Measurements from ENCODE around the gene GABBR2. TPM values are rescaled to one million over a fixed set of nuclear protein-coding genes. Genes with fewer than 3 reads are reported as not detected.

GABBR2 gene
- total RNA-seq, 2 donors from 2014 or later: not detected

DNA sequence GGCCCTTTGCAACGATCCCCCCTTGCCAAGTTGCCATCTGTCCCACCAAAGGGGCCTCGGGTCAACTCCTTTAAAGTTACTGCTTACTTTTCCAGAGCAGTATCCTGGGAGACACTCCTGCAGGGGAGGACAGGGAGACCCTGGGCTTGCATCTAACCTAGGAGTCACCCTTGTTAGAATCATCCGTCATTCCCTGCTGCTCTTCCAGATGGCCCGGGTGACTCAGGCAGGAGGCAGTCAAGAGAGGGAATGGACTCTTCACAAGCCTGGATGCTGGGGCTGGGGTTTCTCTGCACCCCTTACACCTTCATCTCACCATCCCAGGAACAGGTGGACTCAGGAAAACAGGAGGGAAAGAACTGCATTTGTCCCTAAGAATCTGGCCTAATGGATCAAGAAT lies 175.6 kb downstream of the GABBR2 start:
- H3K36me3 Mint-ChIP-seq: no peaks in the 10 kb centered on the region
- H3K9me3 Mint-ChIP-seq: no peaks in the 10 kb centered on the region
- no peak for ATAC-seq
- DNase-seq (ENCODE audit: low spot score in 2 of 2): no peak
- H3K27ac Mint-ChIP-seq: no peak overlapping the region

DNA sequence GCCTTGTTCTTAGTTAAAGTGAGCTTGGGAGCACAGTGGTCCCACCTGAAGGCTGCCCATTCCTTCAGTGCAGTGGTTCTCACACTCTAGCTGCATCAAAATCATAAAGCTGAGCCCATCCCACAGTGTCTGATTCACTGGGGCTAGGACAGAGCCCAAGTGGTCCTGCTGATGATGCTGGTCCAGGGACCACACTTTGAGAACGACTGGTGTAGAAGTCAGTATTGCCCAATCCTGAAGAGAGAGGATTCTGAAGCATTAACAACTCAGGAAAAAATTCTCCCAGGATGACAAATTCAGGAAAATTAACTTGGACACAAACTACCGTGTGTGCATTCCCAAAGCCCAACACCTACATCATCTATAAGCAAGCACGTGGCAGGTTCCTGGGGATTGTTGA lies 176.2 kb downstream of the GABBR2 start:
- Mint-ChIP-seq H3K9me3 (no peaks in the 10 kb centered on the region), H3K27ac (no peak overlapping the region), H3K36me3 (no peaks in the 10 kb centered on the region)
- no peak for ATAC-seq
- no peak for DNase-seq (ENCODE audit: low spot score in 2 of 2)

DNA sequence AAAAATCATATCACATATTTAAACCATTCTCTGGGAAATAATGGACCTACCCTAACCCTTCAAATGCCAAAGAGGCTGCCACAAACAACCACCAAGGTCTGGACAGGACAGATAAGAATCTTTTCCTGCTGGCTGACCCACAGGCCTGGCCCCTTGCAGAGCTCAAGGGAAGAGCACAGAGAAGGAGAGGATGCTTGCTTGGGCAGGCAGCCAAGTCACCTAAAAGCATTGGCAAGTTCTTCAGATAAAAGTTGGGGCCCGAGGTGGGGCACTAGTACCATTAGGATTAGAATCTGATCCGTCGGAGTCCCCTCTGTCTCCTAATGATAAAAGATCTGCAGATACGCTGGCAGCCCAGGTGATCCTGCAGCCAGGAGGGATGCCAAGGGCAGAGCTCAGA lies 176.6 kb downstream of the GABBR2 start:
- Mint-ChIP-seq H3K36me3 (no peaks in the 10 kb centered on the region), H3K27ac (no peak overlapping the region), H3K9me3 (no peaks in the 10 kb centered on the region)
- ATAC-seq (no peak), DNase-seq (ENCODE audit: low spot score in 2 of 2) (no peak)

DNA sequence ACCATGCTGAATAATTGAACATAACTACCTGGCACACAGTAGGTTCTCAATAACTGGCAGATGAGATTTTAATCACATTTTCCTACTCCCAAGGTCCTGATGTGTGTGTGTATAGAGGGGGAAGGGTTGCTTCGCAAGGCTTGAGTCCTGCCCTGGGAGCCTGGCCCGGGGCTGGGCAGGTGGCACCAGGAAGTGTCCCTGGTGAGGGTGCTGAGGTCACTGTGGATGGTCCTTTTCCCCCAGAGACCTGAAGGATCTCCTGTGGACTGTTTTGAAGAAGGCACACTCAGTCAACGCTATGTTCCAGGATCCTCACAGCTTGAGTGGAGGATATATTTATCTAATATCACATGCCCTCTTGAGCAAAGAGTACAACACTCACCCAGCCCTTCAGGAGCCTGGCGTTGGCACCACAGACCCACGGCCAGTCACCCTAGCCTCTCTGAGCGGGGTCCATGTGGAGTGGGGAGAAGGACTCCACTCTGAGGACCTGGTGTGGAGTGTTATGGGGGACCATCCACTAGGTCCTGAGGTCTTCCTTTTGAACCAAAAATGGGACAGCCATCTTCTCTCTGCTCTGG lies 177.8 kb downstream of the GABBR2 start:
- Mint-ChIP-seq H3K36me3 (no peaks in the 10 kb centered on the region), H3K9me3 (peaks cover 4 to 5% of the 10 kb centered on the region in 2 donors), H3K27ac (no peak overlapping the region)
- ATAC-seq: no peak
- no peak for DNase-seq (ENCODE audit: low spot score in 2 of 2)

DNA sequence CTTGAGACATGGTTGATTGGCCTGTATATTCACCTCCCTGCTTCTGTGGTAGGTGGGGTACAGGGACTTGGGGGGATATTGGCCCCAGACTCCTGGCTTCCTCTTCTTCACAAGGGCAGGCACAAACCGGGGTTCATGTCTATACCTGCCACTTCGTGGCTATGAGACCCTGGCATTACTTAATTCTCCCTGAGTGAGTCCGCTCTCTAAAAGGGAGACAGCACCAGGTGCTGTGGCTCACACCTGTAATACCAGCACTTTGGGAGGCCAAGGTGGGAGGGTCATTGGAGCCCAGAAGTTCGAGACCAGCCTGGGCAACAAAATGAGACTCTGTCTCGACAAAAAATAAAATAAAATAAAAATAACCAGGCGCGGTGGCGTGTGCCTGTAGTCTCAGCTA lies 178.5 kb downstream of the GABBR2 start:
- no peak for DNase-seq (ENCODE audit: low spot score in 2 of 2)
- no peak overlapping the region for H3K27ac Mint-ChIP-seq
- peaks cover 4 to 5% of the 10 kb centered on the region in 2 donors for H3K9me3 Mint-ChIP-seq
- H3K36me3 Mint-ChIP-seq: no peaks in the 10 kb centered on the region
- no peak for ATAC-seq

DNA sequence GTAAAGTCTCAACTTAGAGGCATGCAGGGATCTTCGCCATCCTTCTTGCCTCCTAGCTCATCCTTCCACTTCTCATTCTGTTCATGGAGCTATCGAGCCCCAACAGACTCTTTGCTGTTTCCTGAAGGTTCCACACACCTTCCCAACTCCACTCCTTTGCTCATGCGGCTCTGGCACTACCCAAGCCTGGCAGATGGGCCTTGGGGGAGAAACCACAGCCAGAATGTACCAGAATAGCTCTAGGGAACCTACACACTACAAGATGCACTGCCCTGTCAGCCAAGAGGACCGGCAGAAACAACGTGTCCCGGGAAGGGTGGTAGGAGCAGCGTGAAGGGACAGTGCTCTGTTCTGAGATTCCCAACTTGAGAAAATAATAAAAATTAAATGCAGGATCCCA lies 178.9 kb downstream of the GABBR2 start:
- DNase-seq (ENCODE audit: low spot score in 2 of 2): no peak
- H3K9me3 Mint-ChIP-seq: peaks cover 4 to 5% of the 10 kb centered on the region in 2 donors
- no peak for ATAC-seq
- no peak overlapping the region for H3K27ac Mint-ChIP-seq
- no peaks in the 10 kb centered on the region for H3K36me3 Mint-ChIP-seq

DNA sequence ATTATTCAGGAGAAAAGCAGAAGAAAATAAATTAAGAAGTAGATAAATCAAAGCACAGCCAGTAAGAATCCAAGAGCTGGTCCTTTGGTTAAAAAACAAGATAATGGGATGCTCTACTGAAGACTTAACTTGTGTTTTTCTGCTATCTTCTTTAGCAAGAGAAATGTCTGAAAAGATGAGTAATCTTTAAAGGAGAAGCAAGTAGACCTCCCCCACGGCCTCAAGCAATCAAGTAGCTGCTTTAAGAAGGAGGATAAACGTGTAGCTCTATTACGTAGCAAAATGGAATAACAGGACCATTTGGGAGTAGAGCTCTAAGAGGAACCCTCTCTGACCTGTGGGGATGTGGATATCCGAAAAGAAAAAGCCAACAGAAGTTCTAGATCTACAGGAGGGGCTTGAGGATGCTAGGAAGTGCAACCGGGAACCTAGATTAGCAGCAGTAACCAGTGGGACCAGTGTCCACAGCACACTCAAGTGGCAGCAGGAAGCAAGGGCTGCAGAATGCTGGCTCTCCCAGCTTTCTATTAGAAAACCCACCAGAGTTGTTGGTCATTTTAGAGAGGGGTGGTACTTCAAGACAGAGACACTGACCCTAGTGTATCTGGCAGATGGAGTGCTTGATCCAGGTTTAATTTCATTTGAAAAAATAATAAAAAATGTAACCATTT lies 185.4 kb downstream of the GABBR2 start:
- DNase-seq (ENCODE audit: low spot score in 2 of 2) (no peak), ATAC-seq (no peak)
- Mint-ChIP-seq H3K9me3 (peaks cover 4 to 10% of the 10 kb centered on the region in 2 donors), H3K36me3 (no peaks in the 10 kb centered on the region), H3K27ac (no peak overlapping the region)

DNA sequence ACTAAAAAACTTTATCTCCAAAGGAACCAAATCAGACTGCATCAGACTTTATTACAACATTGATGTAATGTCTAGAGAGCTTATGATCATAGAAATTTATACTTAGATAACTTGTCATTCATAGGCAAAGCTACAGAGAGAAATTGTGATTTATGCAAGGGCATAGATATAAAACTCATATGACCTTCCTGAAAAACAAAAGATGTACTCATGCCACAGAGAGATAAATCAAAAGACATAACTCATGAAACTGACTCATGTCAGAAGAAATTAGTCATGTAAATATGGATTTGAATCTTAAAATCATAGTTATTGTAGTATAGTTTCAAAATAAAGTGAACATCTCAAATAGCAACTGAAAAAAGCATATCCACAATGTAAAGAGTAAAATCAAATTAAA lies 186.2 kb downstream of the GABBR2 start:
- Mint-ChIP-seq H3K36me3 (no peaks in the 10 kb centered on the region), H3K9me3 (peaks cover 4 to 10% of the 10 kb centered on the region in 2 donors), H3K27ac (peak overlapping the region in 1 of 2 donors; percentile 33)
- DNase-seq (ENCODE audit: low spot score in 2 of 2): no peak
- ATAC-seq: peak in 1 of 2 donors; percentile 91

DNA sequence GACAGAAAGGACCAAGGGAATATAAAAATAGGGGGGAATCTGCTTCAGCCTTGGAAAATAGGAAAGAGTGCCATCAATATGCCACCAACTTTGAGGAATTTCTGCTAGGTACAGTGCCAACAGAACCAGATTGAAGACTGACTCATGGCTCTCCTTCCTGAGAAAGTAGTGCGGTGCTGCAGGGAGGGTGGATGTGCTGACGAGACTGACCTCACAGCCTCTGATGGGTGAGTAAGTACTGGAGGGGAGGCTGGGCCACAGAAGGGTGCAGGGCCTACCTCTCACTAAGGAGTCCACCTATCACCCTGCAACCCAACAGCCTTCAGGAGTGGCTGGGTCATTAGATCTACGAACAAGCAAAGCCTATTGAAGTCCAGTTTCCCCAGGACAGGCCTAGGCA lies 187.6 kb downstream of the GABBR2 start:
- Mint-ChIP-seq H3K27ac (no peak overlapping the region), H3K9me3 (peaks cover 0 to 5% of the 10 kb centered on the region in 2 donors), H3K36me3 (no peaks in the 10 kb centered on the region)
- ATAC-seq: no peak
- no peak for DNase-seq (ENCODE audit: low spot score in 2 of 2)

DNA sequence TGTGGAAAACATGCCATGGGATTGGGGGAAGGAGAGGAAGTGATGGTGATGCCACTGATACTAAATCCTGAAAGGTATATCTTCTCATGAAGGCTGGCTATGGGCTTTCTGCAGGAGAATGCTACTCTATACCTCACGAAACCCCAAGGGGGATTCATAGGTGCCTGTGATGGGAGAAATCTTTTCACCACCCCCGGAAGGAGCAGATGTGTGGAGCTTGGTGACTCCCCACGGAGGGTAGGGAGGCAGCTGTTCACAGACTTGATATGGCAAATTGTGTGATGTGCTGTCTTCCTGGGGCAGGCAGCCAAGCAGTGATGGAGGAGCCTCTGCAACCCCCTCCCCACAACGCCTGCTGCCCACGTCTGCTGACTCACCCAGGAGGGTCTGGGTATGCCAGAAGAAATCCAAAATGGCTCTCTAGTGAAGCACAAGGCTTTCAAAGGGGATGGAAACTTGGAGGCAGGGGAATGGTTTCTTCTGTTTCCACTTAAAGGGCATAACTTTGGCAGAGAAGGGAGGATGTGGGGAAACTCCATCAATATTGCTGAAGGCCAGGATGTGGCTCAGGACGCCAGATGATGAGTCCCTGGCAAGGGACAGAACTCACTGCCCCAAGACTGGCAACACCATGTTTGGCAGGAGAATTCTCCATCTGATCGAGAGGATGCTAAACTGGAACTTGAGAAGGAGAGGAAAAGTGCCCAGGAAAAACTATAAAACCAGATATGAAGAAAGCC lies 188.3 kb downstream of the GABBR2 start:
- ATAC-seq (no peak), DNase-seq (ENCODE audit: low spot score in 2 of 2) (no peak)
- Mint-ChIP-seq H3K27ac (no peak overlapping the region), H3K36me3 (no peaks in the 10 kb centered on the region), H3K9me3 (peaks cover 0 to 5% of the 10 kb centered on the region in 2 donors)

DNA sequence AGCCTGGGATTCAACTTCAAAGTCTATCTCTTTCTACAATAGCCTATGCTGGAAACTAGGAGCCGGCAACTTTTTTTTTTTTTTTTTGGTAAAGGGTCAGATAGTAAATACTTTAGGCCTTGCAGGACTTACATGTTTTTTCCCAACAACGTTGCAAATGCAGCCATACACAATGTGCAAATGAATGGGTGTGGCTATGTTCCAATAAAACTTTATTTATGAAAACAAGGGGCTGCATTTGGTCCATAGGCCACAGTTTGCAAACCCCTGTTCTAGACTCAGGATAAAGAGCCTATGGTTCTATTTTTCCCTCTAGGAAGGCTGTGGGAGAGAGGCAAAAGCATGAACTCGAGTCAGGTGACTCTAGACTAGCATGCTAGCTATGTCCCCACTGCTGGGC lies 189.1 kb downstream of the GABBR2 start:
- DNase-seq (ENCODE audit: low spot score in 2 of 2): no peak
- Mint-ChIP-seq H3K36me3 (no peaks in the 10 kb centered on the region), H3K9me3 (peaks cover 0 to 5% of the 10 kb centered on the region in 2 donors), H3K27ac (no peak overlapping the region)
- no peak for ATAC-seq

DNA sequence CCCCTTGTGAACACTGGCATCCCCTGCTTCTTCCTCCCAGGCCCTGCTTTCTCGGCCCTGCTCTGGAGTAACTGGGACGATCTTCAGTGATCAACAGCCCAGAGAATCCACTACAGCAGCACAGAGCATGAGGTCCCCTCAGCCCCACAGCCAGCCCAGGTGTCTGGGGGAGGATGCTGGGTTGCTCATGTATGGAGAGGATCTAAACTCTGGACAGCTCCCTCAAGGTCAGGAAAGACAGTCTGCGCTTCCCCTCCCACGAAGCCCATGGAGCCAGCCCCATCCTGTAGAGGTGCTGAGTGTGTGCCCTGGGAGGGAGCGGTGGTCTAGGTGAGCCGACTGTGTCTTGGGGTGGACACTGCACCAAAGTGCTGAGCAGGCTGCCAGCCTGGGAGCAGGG lies 190.2 kb downstream of the GABBR2 start:
- H3K36me3 Mint-ChIP-seq: no peaks in the 10 kb centered on the region
- H3K9me3 Mint-ChIP-seq: peaks cover 0 to 5% of the 10 kb centered on the region in 2 donors
- DNase-seq (ENCODE audit: low spot score in 2 of 2): no peak
- H3K27ac Mint-ChIP-seq: no peak overlapping the region
- ATAC-seq: no peak

DNA sequence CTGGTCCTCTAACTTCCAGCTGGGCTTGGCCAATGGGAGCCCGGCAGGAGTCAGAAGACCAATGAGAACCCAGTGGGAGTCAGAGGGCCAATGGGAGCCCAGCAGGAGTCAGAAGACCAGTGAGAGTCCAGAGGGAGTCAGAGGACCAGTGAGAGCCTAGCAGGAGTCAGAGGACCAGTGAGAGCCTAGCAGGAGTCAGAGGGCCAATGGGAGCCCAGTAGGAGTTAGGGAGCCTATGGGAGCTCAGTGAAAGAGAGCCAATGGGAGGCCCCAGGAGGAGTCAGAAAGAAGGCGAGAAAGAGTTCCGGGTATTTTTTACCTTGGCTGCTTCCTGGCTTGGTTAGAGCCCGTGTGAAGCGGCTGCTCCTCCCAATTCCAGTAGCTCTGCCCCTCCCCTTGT lies 191.0 kb downstream of the GABBR2 start:
- DNase-seq (ENCODE audit: low spot score in 2 of 2) (no peak), ATAC-seq (no peak)
- H3K9me3 Mint-ChIP-seq: peaks cover 0 to 2% of the 10 kb centered on the region in 2 donors
- no peaks in the 10 kb centered on the region for H3K36me3 Mint-ChIP-seq
- H3K27ac Mint-ChIP-seq: no peak overlapping the region

DNA sequence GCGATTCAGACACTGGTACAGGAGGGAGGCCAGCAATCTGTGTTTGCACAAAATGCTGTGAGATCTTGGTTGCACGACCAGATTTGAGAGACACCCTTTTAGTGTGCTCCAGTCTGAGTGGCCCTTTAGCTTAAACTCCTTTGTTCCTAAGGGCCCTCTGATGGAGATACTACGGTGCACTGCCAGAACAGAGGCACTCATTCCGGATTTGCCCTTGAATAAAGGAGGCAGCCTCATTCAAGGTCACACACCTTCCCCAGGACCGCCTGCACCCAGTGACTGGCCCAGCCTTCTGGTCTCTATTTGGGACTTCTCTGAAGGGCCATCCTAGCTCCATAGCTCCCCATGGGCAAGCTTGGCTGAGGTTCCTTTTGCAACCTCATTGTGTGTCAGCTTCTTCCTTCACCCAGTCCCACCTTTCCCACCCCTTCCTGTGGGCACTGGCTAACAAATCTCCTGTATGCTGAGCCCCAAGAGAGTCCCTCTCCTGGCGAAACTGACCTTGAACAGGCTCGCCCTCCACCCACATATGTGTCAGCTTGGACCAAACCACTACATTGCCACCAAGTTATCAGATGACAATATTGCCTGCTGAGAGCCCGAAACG lies 191.7 kb downstream of the GABBR2 start:
- DNase-seq (ENCODE audit: low spot score in 2 of 2) (no peak), ATAC-seq (no peak)
- Mint-ChIP-seq H3K9me3 (no peaks in the 10 kb centered on the region), H3K27ac (no peak overlapping the region), H3K36me3 (no peaks in the 10 kb centered on the region)

DNA sequence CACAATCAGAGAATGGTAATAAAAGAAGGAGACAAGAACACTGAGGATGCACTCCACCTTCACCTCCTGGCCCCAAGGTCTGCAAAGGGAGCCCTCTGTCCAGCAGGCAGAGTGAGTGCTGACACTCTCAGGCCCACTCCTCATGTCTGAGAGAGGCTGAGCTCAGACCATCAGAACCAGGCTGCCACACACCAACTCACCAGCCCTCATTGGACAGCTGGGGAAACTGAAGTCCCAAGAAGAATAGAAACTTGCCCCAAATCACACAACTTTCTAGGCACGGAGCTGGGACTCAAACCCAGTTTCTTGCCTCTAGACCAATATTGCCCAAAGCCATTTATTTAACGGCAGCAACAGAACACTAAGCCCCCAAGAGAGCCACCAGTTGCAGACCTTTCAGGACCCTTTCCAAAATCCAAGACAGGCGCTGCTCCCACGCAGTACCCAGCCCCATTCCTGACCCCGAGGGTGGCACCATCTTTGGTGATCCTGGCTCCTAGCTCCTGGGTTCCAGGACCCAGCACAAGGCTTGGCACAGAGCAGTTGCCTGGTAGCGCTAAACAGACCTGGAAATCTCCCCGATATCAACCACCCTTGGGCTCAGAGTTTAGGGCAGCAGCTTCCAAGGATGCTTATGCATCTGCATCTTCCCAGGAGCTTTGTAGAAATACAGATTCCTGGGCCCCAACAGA lies 192.4 kb downstream of the GABBR2 start:
- DNase-seq (ENCODE audit: low spot score in 2 of 2) (no peak), ATAC-seq (no peak)
- H3K36me3 Mint-ChIP-seq: no peaks in the 10 kb centered on the region
- H3K9me3 Mint-ChIP-seq: no peaks in the 10 kb centered on the region
- H3K27ac Mint-ChIP-seq: no peak overlapping the region

DNA sequence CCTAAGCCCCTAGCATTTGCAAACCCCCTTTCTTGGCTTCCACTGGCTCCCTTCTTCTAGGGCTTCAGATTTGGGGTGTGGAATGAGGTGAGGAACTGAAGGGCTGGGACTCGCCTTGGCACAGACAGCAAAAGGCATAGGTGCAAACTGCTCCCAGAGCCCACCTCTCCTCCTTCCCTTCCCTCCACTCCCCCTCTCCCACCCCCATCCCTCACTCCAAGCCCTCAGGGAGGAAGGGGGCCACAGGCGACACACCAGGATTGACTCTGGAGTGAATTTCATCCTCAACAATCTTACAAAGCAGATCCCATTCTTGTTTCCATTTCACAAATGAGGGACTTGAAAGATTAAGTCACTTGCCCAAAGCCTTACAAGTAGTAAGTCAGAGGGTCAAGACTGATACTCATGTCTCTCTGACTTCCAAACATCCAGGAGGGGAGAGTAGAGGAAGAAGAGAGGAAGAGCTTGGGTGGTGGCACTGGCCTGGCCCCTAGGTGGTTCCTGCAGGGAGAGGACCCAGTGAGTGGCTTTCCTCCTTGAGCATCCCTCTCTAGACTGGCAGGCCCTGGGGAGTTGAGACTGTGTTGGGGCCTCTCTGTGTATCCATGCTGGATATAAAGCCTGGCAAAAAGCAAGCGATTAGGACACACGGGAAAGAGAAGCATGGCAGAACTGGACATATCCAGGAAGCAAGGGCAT lies 193.1 kb downstream of the GABBR2 start:
- Mint-ChIP-seq H3K27ac (no peak overlapping the region), H3K36me3 (no peaks in the 10 kb centered on the region), H3K9me3 (no peaks in the 10 kb centered on the region)
- no peak for ATAC-seq
- DNase-seq (ENCODE audit: low spot score in 2 of 2): peak in 1 of 2 donors; percentile 21
